GM23338 (cell line): Measurements from ENCODE around the gene AP2A2. TPM values are rescaled to one million over a fixed set of nuclear protein-coding genes. Genes with fewer than 3 reads are reported as not detected.

Experiments used
- ATAC-seq: fragments of 200-7000 bp; cut with Tn5 transposase; 3 replicates; pipeline ENCODE4 v1.9.1; 2020
- DNase-seq: peaks from one replicate; pipeline ENCODE4 v3.0.0-alpha.2; 2015; ENCODE audit warnings: low spot score
- H2AFZ ChIP-seq: fragments of 200-600 bp; sonication (generic); 2 replicates; pipeline ENCODE4 v1.8.0; 2016; ENCODE audit warnings: antibody characterized with exemption, mild to moderate bottlenecking, moderate library complexity
- H3F3A ChIP-seq: fragments of 200-600 bp; sonication (generic); replicated peaks from 2 replicates; pipeline ENCODE4 v1.8.0; 2017; ENCODE audit warnings: antibody characterized with exemption, mixed run types, low read depth
- H3K27ac ChIP-seq: fragments of 200-600 bp; sonication (generic); 2 replicates; pipeline ENCODE4 v1.6.1; 2016; ENCODE audit warnings: low read depth
- H3K27me3 ChIP-seq: fragments of 200-600 bp; sonication (generic); 2 replicates; pipeline ENCODE4 v1.8.0; 2016; ENCODE audit warnings: mild to moderate bottlenecking, mixed run types, moderate library complexity; ENCODE audit not compliant: insufficient read depth
- H3K36me3 ChIP-seq: fragments of 200-600 bp; sonication (generic); 2 replicates; pipeline ENCODE4 v1.8.0; 2016; ENCODE audit warnings: mild to moderate bottlenecking; ENCODE audit not compliant: insufficient read depth
- H3K4me1 ChIP-seq: fragments of 200-600 bp; sonication (generic); 2 replicates; pipeline ENCODE4 v1.8.0; 2016; ENCODE audit warnings: mild to moderate bottlenecking, moderate library complexity; ENCODE audit not compliant: insufficient read depth
- H3K4me2 ChIP-seq: fragments of 200-600 bp; sonication (generic); 2 replicates; pipeline ENCODE4 v1.7.1; 2017; ENCODE audit warnings: mixed run types
- H3K4me3 ChIP-seq: fragments of 200-600 bp; sonication (generic); 2 replicates; pipeline ENCODE4 v1.6.1; 2016; ENCODE audit warnings: mixed run types
- H3K79me2 ChIP-seq: fragments of 200-600 bp; sonication (generic); replicated peaks from 2 replicates; pipeline ENCODE4 v1.8.0; 2017; ENCODE audit warnings: mild to moderate bottlenecking; ENCODE audit not compliant: insufficient read depth
- H3K9me2 ChIP-seq: fragments of 200-600 bp; sonication (generic); 2 replicates; pipeline ENCODE4 v1.8.0; 2017; ENCODE audit not compliant: insufficient read depth
- H4K20me1 ChIP-seq: fragments of 200-600 bp; sonication (generic); replicated peaks from 2 replicates; pipeline ENCODE4 v1.8.0; 2017; ENCODE audit warnings: mild to moderate bottlenecking; ENCODE audit not compliant: insufficient read depth
- H3K27ac Mint-ChIP-seq: 2 replicates; pipeline ENCODE4 v1.8.0; 2020; ENCODE audit warnings: inconsistent platforms, mild to moderate bottlenecking, moderate library complexity, mixed read lengths
- H3K27me3 Mint-ChIP-seq: 3 replicates; pipeline ENCODE4 v1.8.0; 2022; ENCODE audit warnings: low read depth, mild to moderate bottlenecking, moderate library complexity, mixed read lengths, inconsistent platforms; ENCODE audit not compliant: insufficient read depth, poor library complexity
- H3K36me3 Mint-ChIP-seq: 3 replicates; pipeline ENCODE4 v1.8.0; 2021; ENCODE audit warnings: low read depth, mild to moderate bottlenecking, inconsistent platforms, moderate library complexity, mixed read lengths
- H3K4me1 Mint-ChIP-seq: 3 replicates; pipeline ENCODE4 v1.8.0; 2020; ENCODE audit warnings: mild to moderate bottlenecking, inconsistent platforms, mixed read lengths
- H3K4me3 Mint-ChIP-seq: 3 replicates; pipeline ENCODE4 v1.8.0; 2021; ENCODE audit warnings: moderate library complexity, mild to moderate bottlenecking, inconsistent platforms, mixed read lengths
- H3K9me3 Mint-ChIP-seq: 3 replicates; pipeline ENCODE4 v1.8.0; 2020; ENCODE audit warnings: moderate library complexity, mild to moderate bottlenecking, inconsistent platforms, mixed read lengths
- EZH2 ChIP-seq: fragments of 200-600 bp; sonication (generic); IDR thresholded peaks from one replicate; pipeline ENCODE4 v1.8.0; 2017; ENCODE audit warnings: antibody characterized with exemption, mild to moderate bottlenecking, low read depth; ENCODE audit not compliant: unreplicated experiment
- JUNB ChIP-seq: IDR thresholded peaks from one replicate; pipeline ENCODE4 v1.6.1; 2016; ENCODE audit warnings: antibody characterized with exemption; ENCODE audit not compliant: unreplicated experiment
- POLR2AphosphoS5 ChIP-seq: IDR thresholded peaks from 2 replicates; pipeline ENCODE4 v1.6.1; 2016; ENCODE audit warnings: antibody characterized with exemption, low read depth
- ZNF114 ChIP-seq: fragments of 250-450 bp; sonication (Bioruptor Pico); IDR thresholded peaks from 2 replicates; pipeline ENCODE4 v1.5.0; 2020; ENCODE audit warnings: mild to moderate bottlenecking, moderate library complexity
- ZNF331 ChIP-seq: fragments of 250-450 bp; sonication (Bioruptor Pico); IDR thresholded peaks from 2 replicates; pipeline ENCODE4 v1.5.0; 2020; ENCODE audit warnings: low read depth, mild to moderate bottlenecking, moderate library complexity
- ZNF462 ChIP-seq: fragments of 250-450 bp; sonication (Bioruptor Pico); IDR thresholded peaks from 2 replicates; pipeline ENCODE4 v1.5.0; 2020; ENCODE audit warnings: mild to moderate bottlenecking, moderate library complexity
- polyA plus RNA-seq: library from polyadenylated mRNA; unstranded; fragments of >200 nt; fragmentation: Nextera tagmentation; extraction: Ambion mirVana; gene quantifications from 2 replicates; pipeline ENCODE4 v1.2.1, GENCODE V29; 2016
- total RNA-seq: library from RNA; depleted of rRNA; stranded (reverse); fragments of >200 nt; shearing (Covaris generic); gene quantifications from 2 replicates; pipeline ENCODE4 v1.2.3, GENCODE V29; 2014

The AP2A2 gene
- total and polyA plus RNA-seq, 2 experiments from 2014 or later: 23.7 to 47.5 TPM

DNA sequence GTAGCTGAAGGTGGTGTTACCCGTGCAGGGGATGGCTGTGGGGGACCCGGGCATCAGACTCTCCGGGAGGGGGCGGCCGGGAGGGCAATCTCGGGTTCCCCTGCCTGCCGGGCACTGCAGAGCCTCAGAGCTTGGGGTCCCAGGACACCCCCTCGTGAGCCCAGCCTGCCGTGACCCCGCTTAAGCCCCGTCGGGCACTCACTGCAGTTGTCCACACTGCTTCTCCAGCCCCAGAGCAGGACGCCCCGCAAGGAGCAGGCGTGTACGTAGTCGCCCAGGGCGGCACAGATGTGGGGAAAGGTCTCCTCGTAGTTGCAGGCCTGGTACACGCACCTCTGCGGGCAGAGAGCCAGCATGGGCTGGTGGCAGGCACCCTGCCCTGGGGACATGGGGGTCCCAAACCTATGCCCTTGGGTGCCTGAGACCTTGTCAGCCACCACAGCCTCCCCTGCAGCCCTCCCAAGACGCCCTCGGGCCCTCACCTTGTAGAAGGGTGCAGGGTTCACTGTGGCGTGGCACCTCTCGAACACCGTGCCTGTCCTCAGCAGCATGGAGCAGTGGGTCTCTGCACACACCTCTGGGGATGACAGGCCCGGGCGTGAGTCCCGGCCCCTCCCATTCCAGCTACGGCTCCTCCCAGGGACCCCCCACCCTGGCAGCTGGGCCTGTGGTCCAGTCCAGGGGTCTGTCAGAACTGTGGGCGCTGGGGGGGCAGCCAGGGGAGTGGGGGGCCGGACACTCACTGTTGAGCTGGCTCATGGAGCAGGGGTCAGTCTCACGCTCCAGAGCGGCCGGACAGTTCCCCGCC, 102.0 kb downstream of the AP2A2 start (continued):
- no peak for TF ChIP-seq ZNF462 (CRISPR knock-in tag)

DNA sequence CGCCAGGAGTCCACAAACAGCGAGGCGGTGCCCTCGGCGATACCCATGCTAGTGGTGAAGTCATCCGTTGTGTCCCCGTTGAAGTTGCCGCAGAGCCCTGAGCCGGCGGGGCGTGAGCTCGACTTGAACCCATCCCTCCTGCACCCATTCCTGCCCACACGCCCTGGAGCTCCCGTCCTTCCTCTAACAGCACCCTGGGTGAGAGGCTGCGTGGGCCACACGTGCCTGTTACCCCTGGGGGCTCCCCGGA, 102.5 kb downstream of the AP2A2 start:
- H3K4me1 ChIP-seq: no peaks in the 10 kb centered on the region
- H3K9me3 Mint-ChIP-seq: no peaks in the 10 kb centered on the region
- peaks cover 10% of the 10 kb centered on the region for H3K27me3 Mint-ChIP-seq
- no peaks in the 10 kb centered on the region for H4K20me1 ChIP-seq
- no peak for TF ChIP-seq ZNF114
- no peak for TF ChIP-seq EZH2
- no peak for TF ChIP-seq POLR2AphosphoS5
- H3F3A ChIP-seq: no peaks in the 10 kb centered on the region
- no peak overlapping the region for H3K4me3 Mint-ChIP-seq
- H3K4me2 ChIP-seq: no peak overlapping the region
- H3K9me2 ChIP-seq: no peaks in the 10 kb centered on the region
- no peak overlapping the region for H3K4me3 ChIP-seq
- H3K36me3 ChIP-seq: no peaks in the 10 kb centered on the region
- H2AFZ ChIP-seq: no peak overlapping the region
- ATAC-seq: no peak
- DNase-seq: no peak
- no peaks in the 10 kb centered on the region; the same call in 2 of the 3 replicates for H3K36me3 Mint-ChIP-seq
- no peak overlapping the region for H3K27ac Mint-ChIP-seq
- no peaks in the 10 kb centered on the region; the same call in 2 of the 3 replicates for H3K4me1 Mint-ChIP-seq
- no peaks in the 10 kb centered on the region for H3K27me3 ChIP-seq
- H3K27ac ChIP-seq: no peak overlapping the region
- H3K79me2 ChIP-seq: no peaks in the 10 kb centered on the region

GRCh38 chr11:1028616-1029015, 102.9 kb downstream of the AP2A2 start:
- Histone ChIP-seq H3K36me3 (no peaks in the 10 kb centered on the region), H3K4me1 (no peaks in the 10 kb centered on the region), H3K9me2 (no peaks in the 10 kb centered on the region), H3K79me2 (no peaks in the 10 kb centered on the region), H2AFZ (no peak overlapping the region), H3K27ac (no peak overlapping the region), H3F3A (no peaks in the 10 kb centered on the region), H3K4me2 (no peak overlapping the region), H4K20me1 (no peaks in the 10 kb centered on the region), H3K27me3 (no peaks in the 10 kb centered on the region), H3K4me3 (no peak overlapping the region)
- H3K4me3 Mint-ChIP-seq: no peak overlapping the region
- H3K27me3 Mint-ChIP-seq: peaks cover 10% of the 10 kb centered on the region
- no peaks in the 10 kb centered on the region; the same call in 2 of the 3 replicates for H3K36me3 Mint-ChIP-seq
- H3K9me3 Mint-ChIP-seq: no peaks in the 10 kb centered on the region
- ATAC-seq (no peak), DNase-seq (no peak)
- H3K27ac Mint-ChIP-seq: no peak overlapping the region
- no peaks in the 10 kb centered on the region for H3K4me1 Mint-ChIP-seq
- TF ChIP-seq JUNB: no peak
- no peak for TF ChIP-seq ZNF331 (CRISPR knock-in tag)
